ENCODE measurements around the gene GP1BB. TPM values are rescaled to one million over a fixed set of nuclear protein-coding genes. Genes with fewer than 3 reads are reported as not detected.

GP1BB gene
- total and polyA plus RNA-seq, 10 of the 15 experiments (the other 5 are each of a cell fraction or from before 2014, with no cell fraction given): 0.05 to 0.28 (median 0.28) TPM; not detected in 7

DNA sequence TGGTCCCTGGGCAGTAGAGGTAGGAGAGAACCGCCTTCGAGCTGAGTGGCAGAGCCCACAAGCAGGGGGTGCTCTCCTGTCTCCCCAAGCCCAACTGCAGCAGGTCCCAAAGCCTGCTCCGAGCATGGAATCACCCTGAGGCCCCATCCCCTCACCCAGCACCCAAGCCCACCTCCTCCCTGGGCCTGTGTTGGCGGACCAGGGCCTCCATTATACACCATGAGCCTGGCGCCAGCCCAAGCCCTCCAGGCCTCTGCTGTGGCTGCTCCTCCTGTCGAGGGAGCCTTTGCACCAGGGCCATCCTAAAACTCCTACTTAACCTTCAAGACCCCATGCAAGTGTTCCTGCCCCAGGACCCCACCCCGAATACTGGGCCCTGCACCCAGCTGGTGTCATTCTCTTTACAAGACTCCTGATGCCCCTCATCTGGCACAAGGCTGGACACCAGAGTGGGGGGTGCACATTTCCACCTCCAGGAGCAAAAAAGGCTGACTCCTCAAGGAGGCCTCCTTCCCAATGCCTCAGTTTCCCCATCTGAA, 16.6 kb downstream of the GP1BB start:
- RAD21 ChIA-PET (ENCODE audit: unreplicated experiment): no interaction called here
- no peaks in the 10 kb centered on the region for H3K36me3 ChIP-seq (ENCODE audit: control insufficient read depth in 2 of 2, insufficient read depth in 2 of 2, low read length in 1 of 2)
- FAIRE-seq (no peak), ATAC-seq (no peak), DNase-seq (ENCODE audit: low read depth, low spot score) (no peak)
- CTCF ChIA-PET: interaction anchor here (1.3 to 1.4 kb wide), 2 partner anchors 9 to 11 kb away, joined by 3 read pairs; no protein-coding TSS in a partner anchor
- intact Hi-C loops (cut with micrococcal nuclease; ENCODE audit: unreplicated experiment): no loop called here
- H3K9ac ChIP-seq (ENCODE audit: control insufficient read depth, insufficient read depth, low read length): no peak overlapping the region
- in situ Hi-C loops (cut with MboI): no loop called here
- no peaks in the 10 kb centered on the region for H4K20me1 ChIP-seq (ENCODE audit: control insufficient read depth, insufficient read depth)
- no peak overlapping the region for H3K4me2 ChIP-seq (ENCODE audit: control insufficient read depth, insufficient read depth)
- POLR2A ChIA-PET: no interaction called here
- no peak overlapping the region for H2AFZ ChIP-seq (ENCODE audit: control insufficient read depth, low read depth, low read length)
- H3K4me1 ChIP-seq (ENCODE audit: control insufficient read depth, insufficient read depth, low read length): no peaks in the 10 kb centered on the region
- no peaks in the 10 kb centered on the region for H3K27me3 ChIP-seq (replicated peaks in 1 of 2; ENCODE audit: control insufficient read depth in 2 of 2, insufficient read depth in 2 of 2, low read length in 1 of 2)
- TF ChIP-seq TCF7 (IDR thresholded peaks at IDR 0.05; ENCODE audit: borderline replicate concordance): no peak
- H3K79me2 ChIP-seq (ENCODE audit: control insufficient read depth, insufficient read depth, low read length): no peaks in the 10 kb centered on the region
- no peak overlapping the region for H3K4me3 ChIP-seq
- 29% methylated on average over 6 of the region's 7 CpGs for WGBS (ENCODE audit: insufficient coverage, insufficient replicate concordance, low lambda C conversion rate, missing lambda C conversion rate)
- SMC1A ChIA-PET (ENCODE audit: uncharacterized antibody, unreplicated experiment): no interaction called here
- no TSS peak for BruUV-seq (replicated peaks)
- no peaks in the 10 kb centered on the region for H3K9me3 ChIP-seq (replicated peaks; ENCODE audit: control insufficient read depth, insufficient read depth, low read length)
- no peak overlapping the region for H3K27ac ChIP-seq (ENCODE audit: control insufficient read depth, insufficient read depth)

DNA sequence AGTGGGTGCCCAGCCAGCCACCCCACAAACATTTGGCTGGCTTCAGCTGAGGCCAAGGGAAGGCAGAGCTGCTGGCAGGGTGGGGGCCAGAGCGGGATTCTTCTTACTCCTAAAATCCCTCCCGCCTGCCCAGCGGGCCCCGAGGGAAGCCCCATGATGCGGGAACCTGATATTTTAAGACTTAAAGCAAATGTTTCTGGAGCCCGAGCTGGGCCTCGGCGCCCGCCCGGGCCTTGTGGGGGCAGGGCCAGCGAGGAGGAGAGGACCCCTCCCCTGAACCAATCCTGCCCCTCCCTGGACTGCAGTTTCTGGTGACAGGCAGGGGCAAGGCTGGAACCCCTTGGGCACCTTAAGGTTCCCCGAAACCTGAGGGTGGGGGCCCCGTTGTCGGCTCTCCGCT, 17.2 kb downstream of the GP1BB start:
- ATAC-seq: no peak
- Histone ChIP-seq H3K4me2 (ENCODE audit: control insufficient read depth, insufficient read depth) (no peak overlapping the region), H3K4me3 (no peak overlapping the region), H2AFZ (ENCODE audit: control insufficient read depth, low read depth, low read length) (no peak overlapping the region), H3K79me2 (ENCODE audit: control insufficient read depth, insufficient read depth, low read length) (no peaks in the 10 kb centered on the region), H3K27ac (ENCODE audit: control insufficient read depth, insufficient read depth) (no peak overlapping the region), H3K9ac (ENCODE audit: control insufficient read depth, insufficient read depth, low read length) (no peak overlapping the region), H3K27me3 (replicated peaks in 1 of 2; ENCODE audit: control insufficient read depth in 2 of 2, insufficient read depth in 2 of 2, low read length in 1 of 2) (no peaks in the 10 kb centered on the region), H4K20me1 (ENCODE audit: control insufficient read depth, insufficient read depth) (no peaks in the 10 kb centered on the region), H3K4me1 (ENCODE audit: control insufficient read depth, insufficient read depth, low read length) (no peaks in the 10 kb centered on the region), H3K36me3 (ENCODE audit: control insufficient read depth in 2 of 2, insufficient read depth in 2 of 2, low read length in 1 of 2) (no peaks in the 10 kb centered on the region), H3K9me3 (replicated peaks; ENCODE audit: control insufficient read depth, insufficient read depth, low read length) (no peaks in the 10 kb centered on the region)
- DNase-seq (ENCODE audit: low read depth, low spot score): no peak
- ChIA-PET RAD21 (ENCODE audit: unreplicated experiment) (no interaction called here), SMC1A (ENCODE audit: uncharacterized antibody, unreplicated experiment) (no interaction called here), POLR2A (interaction anchor here (0.6 kb wide), 1 partner anchor 1729 kb away, joined by 3 read pairs; no protein-coding TSS in a partner anchor), CTCF (interaction anchor here (1.3 kb wide), 1 partner anchor 11 kb away, joined by 3 read pairs; no protein-coding TSS in a partner anchor)
- WGBS (ENCODE audit: insufficient coverage, insufficient replicate concordance, low lambda C conversion rate, missing lambda C conversion rate): 42% methylated on average over 15 of the region's 15 CpGs
- intact Hi-C loops (cut with micrococcal nuclease; ENCODE audit: unreplicated experiment): no loop called here
- no peak for FAIRE-seq
- no TSS peak for BruUV-seq (replicated peaks)
- no peak for TF ChIP-seq CBX3 (IDR thresholded peaks at IDR 0.05; ENCODE audit: borderline replicate concordance, low read depth)
- no peak for TF ChIP-seq RBBP5 (conservative IDR thresholded peaks at IDR 0.05)
- no peak for TF ChIP-seq CTCF (IDR thresholded peaks at IDR 0.05 in 2 of 3, conservative IDR thresholded peaks at IDR 0.05 in 1 of 3; ENCODE audit: control insufficient read depth in 2 of 3, extremely low read depth in 1 of 3, insufficient read depth in 1 of 3, low read depth in 3 of 3, low read length in 3 of 3)
- no peak for TF ChIP-seq STAT1 (conservative IDR thresholded peaks at IDR 0.05)
- TF ChIP-seq, protein P1, sequence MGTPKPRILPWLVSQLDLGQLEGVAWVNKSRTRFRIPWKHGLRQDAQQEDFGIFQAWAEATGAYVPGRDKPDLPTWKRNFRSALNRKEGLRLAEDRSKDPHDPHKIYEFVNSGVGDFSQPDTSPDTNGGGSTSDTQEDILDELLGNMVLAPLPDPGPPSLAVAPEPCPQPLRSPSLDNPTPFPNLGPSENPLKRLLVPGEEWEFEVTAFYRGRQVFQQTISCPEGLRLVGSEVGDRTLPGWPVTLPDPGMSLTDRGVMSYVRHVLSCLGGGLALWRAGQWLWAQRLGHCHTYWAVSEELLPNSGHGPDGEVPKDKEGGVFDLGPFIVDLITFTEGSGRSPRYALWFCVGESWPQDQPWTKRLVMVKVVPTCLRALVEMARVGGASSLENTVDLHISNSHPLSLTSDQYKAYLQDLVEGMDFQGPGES (IDR thresholded peaks at IDR 0.05): no peak
- no peak for TF ChIP-seq E4F1 (IDR thresholded peaks at IDR 0.05; ENCODE audit: borderline replicate concordance, partially characterized antibody)
- TF ChIP-seq WRNIP1 (IDR thresholded peaks at IDR 0.05; ENCODE audit: borderline replicate concordance, low read depth, low read length): no peak
- no peak for TF ChIP-seq ZNF207 (IDR thresholded peaks at IDR 0.05; ENCODE audit: borderline replicate concordance)
- TF ChIP-seq FOXK2 (IDR thresholded peaks at IDR 0.05): no peak
- TF ChIP-seq PAX5 (IDR thresholded peaks at IDR 0.05; ENCODE audit: borderline replicate concordance, low read depth, low read length): no peak
- in situ Hi-C loops (cut with MboI): no loop called here
